PC-9 (cell line): ENCODE results near the gene HLA-DMB. TPM values are rescaled to one million over a fixed set of nuclear protein-coding genes. Genes with fewer than 3 reads are reported as not detected.

Experiments
- BruUV-seq: library from RNA; stranded (reverse); fragments of 400-500 nt; replicated peaks from 2 replicates; lab custom pipeline; 2021; lab: Mats Ljungman, UMichigan
- CTCF ChIA-PET: fragments of 300-600 bp; sonication (Branson Sonifier 250); formaldehyde crosslinking; loops from one replicate; lab custom pipeline; 2022; ENCODE audit warnings: antibody characterized with exemption; lab: Charles Lee
- POLR2A ChIA-PET: fragments of 300-600 bp; sonication (Branson Sonifier 250); formaldehyde crosslinking; loops from one replicate; lab custom pipeline; 2022; ENCODE audit warnings: antibody characterized with exemption; ENCODE audit not compliant: unreplicated experiment; lab: Charles Lee
- DNase-seq, 2 experiments: peaks; one replicate each; pipeline versions ENCODE4 v3.0.0 to v3.0.0-alpha.2; 2015 to 2022; ENCODE audit warnings: mixed read lengths in 1 of 2
- H2AFZ ChIP-seq: fragments of 200-600 bp; sonication (generic); 2 replicates; pipeline ENCODE4 v1.8.1; 2017; ENCODE audit warnings: antibody characterized with exemption
- H3F3A ChIP-seq: fragments of 200-600 bp; sonication (generic); 2 replicates; pipeline ENCODE4 v1.8.1; 2017; ENCODE audit warnings: antibody characterized with exemption, mild to moderate bottlenecking, low read depth; ENCODE audit not compliant: insufficient read depth
- H3K27ac ChIP-seq: fragments of 200-600 bp; sonication (generic); 2 replicates; pipeline ENCODE4 v1.6.1; 2016; ENCODE audit warnings: mixed run types
- H3K27me3 ChIP-seq: fragments of 200-600 bp; sonication (generic); 2 replicates; pipeline ENCODE4 v1.6.1; 2016; ENCODE audit warnings: low read depth, mixed run types; ENCODE audit not compliant: insufficient read depth
- H3K36me3 ChIP-seq: fragments of 200-600 bp; sonication (generic); 2 replicates; pipeline ENCODE4 v1.6.1; 2016; ENCODE audit warnings: low read depth, mixed run types
- H3K4me1 ChIP-seq: fragments of 200-600 bp; sonication (generic); replicated peaks from 2 replicates; pipeline ENCODE4 v1.6.1; 2016; ENCODE audit warnings: mixed run types; ENCODE audit not compliant: insufficient read depth
- H3K4me2 ChIP-seq: fragments of 200-600 bp; sonication (generic); 2 replicates; pipeline ENCODE4 v1.6.1; 2017; ENCODE audit warnings: mixed run types
- H3K4me3 ChIP-seq: fragments of 200-600 bp; sonication (generic); 2 replicates; pipeline ENCODE4 v1.6.1; 2016; ENCODE audit warnings: mixed run types
- H3K79me2 ChIP-seq: fragments of 200-600 bp; sonication (generic); 2 replicates; pipeline ENCODE4 v1.6.1; 2017; ENCODE audit warnings: low read depth, mixed run types
- H3K9me2 ChIP-seq: fragments of 200-600 bp; sonication (generic); 2 replicates; pipeline ENCODE4 v1.8.1; 2017; ENCODE audit warnings: mild to moderate bottlenecking; ENCODE audit not compliant: insufficient read depth
- H3K9me3 ChIP-seq: fragments of 200-600 bp; sonication (generic); 2 replicates; pipeline ENCODE4 v1.8.1; 2016; ENCODE audit warnings: low read depth; ENCODE audit not compliant: insufficient read depth
- H4K20me1 ChIP-seq: fragments of 200-600 bp; sonication (generic); 2 replicates; pipeline ENCODE4 v1.8.1; 2017; ENCODE audit not compliant: insufficient read depth
- EZH2 ChIP-seq: fragments of 200-600 bp; sonication (generic); IDR thresholded peaks from 2 replicates; pipeline ENCODE4 v1.8.0; 2017; ENCODE audit warnings: antibody characterized with exemption, low read depth
- intact Hi-C: fragments of 100-400 bp; cut with micrococcal nuclease; formaldehyde crosslinking; loops from one replicate; pipeline ENCODE4 v1.10.0; 2022; ENCODE audit not compliant: unreplicated experiment
- total RNA-seq: library from RNA; stranded (reverse); gene quantifications from 2 replicates; pipeline ENCODE4 v1.2.3, GENCODE V29; 2021
- TF ChIP-seq, protein P1 (sequence below): fragments of 200-600 bp; sonication (generic); conservative IDR thresholded peaks from 2 replicates; pipeline ENCODE4 v1.6.1; 2017; ENCODE audit warnings: mixed run types, antibody characterized with exemption, mild to moderate bottlenecking, moderate library complexity

HLA-DMB gene
- total RNA-seq, 1 experiment from 2014 or later: 1.1 TPM

DNA sequence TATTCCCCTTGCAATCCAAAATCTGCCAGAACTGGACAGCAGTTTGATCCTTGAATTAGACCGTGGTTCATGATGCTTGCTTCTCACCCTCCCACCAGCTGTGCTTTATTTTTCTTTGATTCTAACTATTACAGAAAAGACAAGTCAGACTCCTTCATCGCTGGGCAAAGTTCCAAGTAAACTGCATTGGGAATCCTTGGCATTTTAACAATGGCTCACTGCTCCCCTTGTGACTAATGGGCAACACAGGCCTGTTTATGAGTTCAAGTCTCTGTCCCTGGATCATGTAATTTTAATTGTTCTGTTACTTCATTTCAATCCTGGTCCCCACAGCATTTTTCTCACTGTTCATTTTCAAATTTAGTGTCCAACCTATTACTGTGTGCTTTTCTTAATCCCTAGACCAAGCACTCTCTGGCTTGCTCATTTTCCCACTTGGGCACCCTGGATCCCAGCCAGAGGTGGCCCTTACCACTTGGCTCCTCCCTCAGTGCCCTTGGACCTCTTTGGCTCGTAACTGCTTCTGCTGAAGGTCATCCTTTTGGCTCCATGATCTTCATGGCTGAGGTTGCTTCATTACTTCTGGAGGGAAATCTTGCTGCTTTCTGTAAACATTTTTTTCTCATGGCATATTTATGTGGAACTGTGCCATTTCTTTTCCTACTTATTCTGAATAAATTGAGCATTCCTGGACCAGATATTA, 54.0 kb downstream of the HLA-DMB start:
- Histone ChIP-seq H3K4me1 (no peaks in the 10 kb centered on the region), H3F3A (no peaks in the 10 kb centered on the region), H3K4me2 (no peak overlapping the region), H3K4me3 (no peak overlapping the region), H3K27me3 (0 out of 2 replicates have a peak, but pooled peaks cover under 1% of the 10 kb centered on the region), H3K27ac (no peak overlapping the region), H3K36me3 (no peaks in the 10 kb centered on the region), H2AFZ (no peak overlapping the region), H3K9me2 (no peaks in the 10 kb centered on the region), H4K20me1 (no peaks in the 10 kb centered on the region), H3K9me3 (no peaks in the 10 kb centered on the region), H3K79me2 (no peaks in the 10 kb centered on the region)
- ChIA-PET POLR2A (interaction anchor here (0.6 to 0.7 kb wide), 3 partner anchors 22 to 99 kb away, joined by 4 to 8 read pairs (median 5); no protein-coding TSS in a partner anchor), CTCF (interaction anchor here (1.6 kb wide), 1 partner anchor 98 kb away, joined by 3 read pairs; no protein-coding TSS in a partner anchor)
- TF ChIP-seq, protein P1, sequence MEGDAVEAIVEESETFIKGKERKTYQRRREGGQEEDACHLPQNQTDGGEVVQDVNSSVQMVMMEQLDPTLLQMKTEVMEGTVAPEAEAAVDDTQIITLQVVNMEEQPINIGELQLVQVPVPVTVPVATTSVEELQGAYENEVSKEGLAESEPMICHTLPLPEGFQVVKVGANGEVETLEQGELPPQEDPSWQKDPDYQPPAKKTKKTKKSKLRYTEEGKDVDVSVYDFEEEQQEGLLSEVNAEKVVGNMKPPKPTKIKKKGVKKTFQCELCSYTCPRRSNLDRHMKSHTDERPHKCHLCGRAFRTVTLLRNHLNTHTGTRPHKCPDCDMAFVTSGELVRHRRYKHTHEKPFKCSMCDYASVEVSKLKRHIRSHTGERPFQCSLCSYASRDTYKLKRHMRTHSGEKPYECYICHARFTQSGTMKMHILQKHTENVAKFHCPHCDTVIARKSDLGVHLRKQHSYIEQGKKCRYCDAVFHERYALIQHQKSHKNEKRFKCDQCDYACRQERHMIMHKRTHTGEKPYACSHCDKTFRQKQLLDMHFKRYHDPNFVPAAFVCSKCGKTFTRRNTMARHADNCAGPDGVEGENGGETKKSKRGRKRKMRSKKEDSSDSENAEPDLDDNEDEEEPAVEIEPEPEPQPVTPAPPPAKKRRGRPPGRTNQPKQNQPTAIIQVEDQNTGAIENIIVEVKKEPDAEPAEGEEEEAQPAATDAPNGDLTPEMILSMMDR: no peak
- TF ChIP-seq EZH2: no peak
- no TSS peak for BruUV-seq
- no peak for DNase-seq
- intact Hi-C loops: no loop called here

DNA sequence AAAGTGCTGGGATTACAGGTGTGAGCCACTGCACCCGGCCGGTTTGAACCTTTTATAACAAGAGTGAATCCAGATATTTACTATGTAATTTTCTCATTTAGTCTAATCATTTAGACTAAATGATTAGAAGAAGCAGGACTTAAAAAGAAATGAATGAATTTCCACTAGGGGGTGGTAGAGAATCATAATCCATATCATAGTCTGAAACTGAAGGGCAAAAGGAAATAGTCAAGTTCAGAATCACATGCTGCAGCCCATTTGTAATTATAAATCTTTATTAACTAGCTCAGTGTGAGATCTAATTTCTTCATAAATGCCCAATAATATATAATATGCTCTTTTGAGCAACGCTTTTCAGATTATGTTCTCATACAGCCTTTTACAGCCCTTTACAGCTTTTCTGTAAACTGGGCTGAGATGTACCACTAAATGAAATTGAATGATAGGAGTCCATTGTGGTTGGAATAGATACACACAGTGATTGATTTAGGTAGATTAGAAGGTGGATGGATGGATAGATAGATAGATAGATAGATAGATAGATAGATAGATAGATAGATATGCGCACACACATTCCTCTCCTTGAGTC, 55.0 kb downstream of the HLA-DMB start:
- Histone ChIP-seq H3K9me2 (no peaks in the 10 kb centered on the region), H3K27me3 (0 out of 2 replicates have a peak, but pooled peaks cover 7% of the 10 kb centered on the region), H3K4me1 (no peaks in the 10 kb centered on the region), H3F3A (no peaks in the 10 kb centered on the region), H2AFZ (no peak overlapping the region), H3K36me3 (no peaks in the 10 kb centered on the region), H4K20me1 (no peaks in the 10 kb centered on the region), H3K9me3 (no peaks in the 10 kb centered on the region), H3K4me3 (no peak overlapping the region), H3K27ac (no peak overlapping the region), H3K4me2 (no peak overlapping the region), H3K79me2 (no peaks in the 10 kb centered on the region)
- no TSS peak for BruUV-seq
- intact Hi-C loops: loop anchor here (1.0 kb wide), 2 partner anchors 99 to 363 kb away; no protein-coding TSS in a partner anchor
- CTCF ChIA-PET: interaction anchor here (0.5 to 0.6 kb wide), 3 partner anchors 95 to 174 kb away, joined by 3 to 8 read pairs (median 4); no protein-coding TSS in a partner anchor
- no peak for TF ChIP-seq EZH2
- TF ChIP-seq, protein P1: peak; percentile 82
- POLR2A ChIA-PET: interaction anchor here (0.5 to 0.7 kb wide), 4 partner anchors 48 to 117 kb away, joined by 4 to 5 read pairs (median 4); no protein-coding TSS in a partner anchor
- peak in 1 of 2 experiments; percentile 54 for DNase-seq

Other genes starting within 250 kb of the HLA-DMB start
- gene HLA-DQA2, start 199.6 kb downstream of the HLA-DMB start, total RNA-seq: not detected in 2 replicates
- not detected in 2 replicates for gene HLA-DQB2, start 177.5 kb downstream of the HLA-DMB start, total RNA-seq
- 3.4 and 4.3 TPM in 2 replicates for gene HLA-DOB, start 124.0 kb downstream of the HLA-DMB start, total RNA-seq
- gene TAP2, start 102.3 kb downstream of the HLA-DMB start, total RNA-seq: 70.6 and 91.2 TPM in 2 replicates
- gene PSMB8, start 97.0 kb downstream of the HLA-DMB start, total RNA-seq: 70.8 and 101 TPM in 2 replicates
- 23.1 and 23.4 TPM in 2 replicates for gene TAP1, start 87.3 kb downstream of the HLA-DMB start, total RNA-seq
- 37.6 and 48.4 TPM in 2 replicates for gene PSMB9, start 86.8 kb downstream of the HLA-DMB start, total RNA-seq
- gene HLA-DMA, start 12.1 kb upstream of the HLA-DMB start, total RNA-seq: 18.3 and 22.1 TPM in 2 replicates
- gene BRD2, start 27.6 kb upstream of the HLA-DMB start, total RNA-seq: 130 and 157 TPM in 2 replicates
- gene HLA-DOA, start 68.6 kb upstream of the HLA-DMB start, total RNA-seq: not detected in 2 replicates
- not detected in 2 replicates for gene HLA-DPA1, start 132.6 kb upstream of the HLA-DMB start, total RNA-seq
- gene HLA-DPB1, start 135.0 kb upstream of the HLA-DMB start, total RNA-seq: not detected in 2 replicates